Mesothelial cell of epicardium (in vitro differentiated cells): ENCODE results near the gene AIP. TPM values are rescaled to one million over a fixed set of nuclear protein-coding genes. Genes with fewer than 3 reads are reported as not detected.
"Not testable (repeated sequence)": the region's sequence is repeated elsewhere in the genome, so short reads cannot be mapped to it uniquely, and the experiment has no call there.

ENCODE experiments used
- DNase-seq, 2 experiments: peaks; one replicate each; pipeline ENCODE4 v3.0.0; 2021; ENCODE audit warnings: low spot score in 2 of 2; ENCODE audit not compliant: unreplicated experiment in 2 of 2
- H3K27ac Mint-ChIP-seq: 2 replicates; pipeline ENCODE4 v1.8.0; 2021; ENCODE audit warnings: mixed read lengths
- H3K27me3 Mint-ChIP-seq: 2 replicates; pipeline ENCODE4 v1.8.0; 2021; ENCODE audit warnings: low read depth, mixed read lengths
- H3K36me3 Mint-ChIP-seq: 2 replicates; pipeline ENCODE4 v1.8.0; 2021; ENCODE audit warnings: mixed read lengths
- H3K4me1 Mint-ChIP-seq: 2 replicates; pipeline ENCODE4 v1.8.0; 2021; ENCODE audit warnings: mixed read lengths
- H3K4me3 Mint-ChIP-seq: 2 replicates; pipeline ENCODE4 v1.8.0; 2021; ENCODE audit warnings: mild to moderate bottlenecking, moderate library complexity, mixed read lengths
- H3K9me3 Mint-ChIP-seq: 2 replicates; pipeline ENCODE4 v1.8.0; 2021; ENCODE audit warnings: mixed read lengths
- total RNA-seq: library from RNA; stranded (reverse); gene quantifications from 3 replicates; pipeline ENCODE4 v1.2.1, GENCODE V29; 2021
- TF ChIP-seq, protein P1 (sequence below): fragments of 200-600 bp; sonication (generic); IDR thresholded peaks from one replicate; pipeline ENCODE4 v1.5.0; 2021; ENCODE audit warnings: antibody characterized with exemption; ENCODE audit not compliant: unreplicated experiment

Gene AIP
- total RNA-seq, 1 donor from 2014 or later: 44.6 TPM

DNA sequence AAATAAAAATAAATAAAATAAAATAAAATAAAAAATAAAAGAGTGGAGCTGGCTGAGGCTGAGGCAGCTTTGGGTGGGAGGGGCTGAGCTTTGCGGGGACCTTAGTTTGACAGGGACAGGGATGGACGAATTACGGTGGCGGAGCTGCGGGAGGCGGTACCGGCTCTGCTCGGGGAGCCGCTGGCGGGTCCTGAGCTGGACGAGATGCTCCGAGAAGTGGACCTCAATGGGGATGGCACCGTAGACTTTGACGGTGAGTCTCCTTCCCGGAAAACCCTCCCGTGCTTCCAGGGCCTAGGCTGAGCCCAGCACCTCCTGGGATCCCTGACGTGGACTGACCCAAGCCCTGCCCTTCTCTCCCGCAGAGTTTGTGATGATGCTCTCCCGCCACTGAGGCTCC, 24.6 kb upstream of the AIP start:
- DNase-seq: no peak
- Mint-ChIP-seq H3K9me3 (no peaks in the 10 kb centered on the region), H3K27me3 (no peaks in the 10 kb centered on the region), H3K36me3 (no peaks in the 10 kb centered on the region), H3K27ac (no peak overlapping the region), H3K4me3 (no peak overlapping the region), H3K4me1 (peaks cover 3% of the 10 kb centered on the region)
- TF ChIP-seq, protein P1, sequence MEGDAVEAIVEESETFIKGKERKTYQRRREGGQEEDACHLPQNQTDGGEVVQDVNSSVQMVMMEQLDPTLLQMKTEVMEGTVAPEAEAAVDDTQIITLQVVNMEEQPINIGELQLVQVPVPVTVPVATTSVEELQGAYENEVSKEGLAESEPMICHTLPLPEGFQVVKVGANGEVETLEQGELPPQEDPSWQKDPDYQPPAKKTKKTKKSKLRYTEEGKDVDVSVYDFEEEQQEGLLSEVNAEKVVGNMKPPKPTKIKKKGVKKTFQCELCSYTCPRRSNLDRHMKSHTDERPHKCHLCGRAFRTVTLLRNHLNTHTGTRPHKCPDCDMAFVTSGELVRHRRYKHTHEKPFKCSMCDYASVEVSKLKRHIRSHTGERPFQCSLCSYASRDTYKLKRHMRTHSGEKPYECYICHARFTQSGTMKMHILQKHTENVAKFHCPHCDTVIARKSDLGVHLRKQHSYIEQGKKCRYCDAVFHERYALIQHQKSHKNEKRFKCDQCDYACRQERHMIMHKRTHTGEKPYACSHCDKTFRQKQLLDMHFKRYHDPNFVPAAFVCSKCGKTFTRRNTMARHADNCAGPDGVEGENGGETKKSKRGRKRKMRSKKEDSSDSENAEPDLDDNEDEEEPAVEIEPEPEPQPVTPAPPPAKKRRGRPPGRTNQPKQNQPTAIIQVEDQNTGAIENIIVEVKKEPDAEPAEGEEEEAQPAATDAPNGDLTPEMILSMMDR: no peak

DNA sequence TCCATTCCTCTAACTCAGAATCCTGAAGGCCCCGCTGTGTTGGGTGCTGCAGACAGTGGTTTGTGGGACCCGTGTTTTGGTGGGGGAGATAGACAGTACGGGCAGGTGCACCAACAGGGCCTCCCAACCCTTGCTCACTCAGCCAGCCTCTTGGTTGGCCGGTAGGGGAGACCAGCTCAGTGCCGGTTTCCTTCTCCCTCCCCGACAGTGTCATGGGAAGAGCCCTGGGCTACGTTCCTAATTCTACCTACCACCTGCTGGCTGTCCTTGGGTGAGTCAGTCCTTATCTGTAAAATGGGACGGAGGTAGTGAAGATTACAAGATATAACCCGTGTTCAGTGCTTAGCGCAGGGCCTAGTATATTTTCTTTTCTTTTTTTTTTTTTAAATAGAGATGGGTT, 19.6 kb upstream of the AIP start:
- no peak for DNase-seq
- TF ChIP-seq, protein P1: no peak
- Mint-ChIP-seq H3K4me3 (no peak overlapping the region), H3K9me3 (no peaks in the 10 kb centered on the region), H3K36me3 (no peaks in the 10 kb centered on the region), H3K27ac (no peak overlapping the region), H3K27me3 (no peaks in the 10 kb centered on the region), H3K4me1 (peaks cover 20% of the 10 kb centered on the region)

DNA sequence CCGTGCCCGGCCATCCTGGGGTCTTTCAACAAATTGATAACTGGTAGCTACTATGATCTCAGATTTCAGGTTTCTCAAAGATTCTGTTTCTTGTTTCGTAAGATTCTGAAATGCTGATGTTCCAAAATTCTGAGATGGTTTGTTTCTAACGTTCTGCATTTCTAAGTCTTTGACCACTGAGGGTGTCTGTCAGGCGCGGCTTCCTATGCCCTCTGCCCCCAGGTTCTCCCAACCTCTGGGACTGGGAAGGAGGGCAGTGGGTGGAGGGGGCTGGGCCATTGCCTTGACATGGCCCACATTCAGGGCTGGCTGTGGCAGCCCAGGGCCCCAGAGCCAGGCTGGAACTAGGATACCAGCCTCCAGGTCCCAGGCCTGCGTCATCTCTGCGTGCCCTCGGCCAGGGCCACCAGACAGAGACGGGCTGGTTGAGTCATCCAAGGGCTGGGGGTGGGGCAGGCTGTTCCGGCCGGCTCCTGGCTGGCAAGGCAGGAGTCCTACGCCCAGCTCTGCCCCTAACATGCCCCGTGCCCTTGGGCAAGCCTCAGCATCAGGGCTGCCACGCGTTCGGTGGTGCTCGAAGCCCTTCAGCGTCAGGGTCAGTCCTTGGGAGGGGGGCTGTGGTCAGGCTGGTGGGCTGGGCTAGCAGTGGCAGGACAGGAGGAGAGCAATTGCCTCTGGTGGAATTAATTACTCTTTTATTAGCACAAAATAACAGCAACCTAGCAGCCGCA, 19.0 kb upstream of the AIP start:
- H3K27me3 Mint-ChIP-seq: no peaks in the 10 kb centered on the region
- H3K27ac Mint-ChIP-seq: peak overlapping the region; percentile 95
- peak overlapping the region; percentile 78 for H3K4me3 Mint-ChIP-seq
- no peaks in the 10 kb centered on the region for H3K9me3 Mint-ChIP-seq
- no peaks in the 10 kb centered on the region for H3K36me3 Mint-ChIP-seq
- peaks cover 23% of the 10 kb centered on the region for H3K4me1 Mint-ChIP-seq
- TF ChIP-seq, protein P1: no peak
- DNase-seq: no peak

- Mint-ChIP-seq H3K9me3 (no peaks in the 10 kb centered on the region), H3K27ac (peak overlapping the region; percentile 95), H3K4me3 (peak overlapping the region; percentile 78), H3K27me3 (no peaks in the 10 kb centered on the region), H3K4me1 (peaks cover 25% of the 10 kb centered on the region), H3K36me3 (no peaks in the 10 kb centered on the region)
- TF ChIP-seq, protein P1: no peak
- peak; percentile 84 to 85 for DNase-seq
These were observed 18.2 kb upstream of the AIP start for GRCh38 chr11:67464411-67465188.

GRCh38 chr11:67465189-67465510, 17.7 kb upstream of the AIP start:
- DNase-seq: no peak
- H3K4me3 Mint-ChIP-seq: peak overlapping the region; percentile 78
- H3K27ac Mint-ChIP-seq: peak overlapping the region; percentile 95
- H3K27me3 Mint-ChIP-seq: no peaks in the 10 kb centered on the region
- H3K4me1 Mint-ChIP-seq: peaks cover 23% of the 10 kb centered on the region
- H3K9me3 Mint-ChIP-seq: no peaks in the 10 kb centered on the region
- TF ChIP-seq, protein P1: no peak
- no peaks in the 10 kb centered on the region for H3K36me3 Mint-ChIP-seq

DNA sequence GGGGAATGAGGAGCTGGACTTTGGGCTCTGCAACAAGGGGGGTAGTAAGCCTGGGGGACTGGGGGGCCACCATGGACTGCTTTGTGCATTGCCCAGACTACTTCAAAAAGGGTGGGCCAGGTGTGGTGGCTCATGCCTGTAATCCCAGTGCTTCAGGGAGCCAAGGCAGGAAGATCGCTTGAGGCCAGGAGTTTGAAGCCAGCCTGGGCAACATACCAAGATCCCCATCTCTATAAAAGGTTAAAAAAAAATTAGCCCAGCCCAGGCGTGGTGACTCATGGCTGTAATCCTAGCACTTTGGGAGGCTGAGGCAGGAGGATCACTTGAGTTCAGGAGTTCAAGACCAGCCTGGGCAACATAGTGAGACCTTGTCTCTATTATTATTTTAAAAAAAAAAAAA, 17.3 kb upstream of the AIP start:
- not testable (repeated sequence) for H3K36me3 Mint-ChIP-seq, H3K9me3 Mint-ChIP-seq, H3K27me3 Mint-ChIP-seq, DNase-seq
- Mint-ChIP-seq H3K27ac (peak overlapping the region; percentile 95), H3K4me3 (peak overlapping the region; percentile 78), H3K4me1 (peaks cover 23% of the 10 kb centered on the region)
